Activated T-cell treated with anti-CD3 and anti-CD28 coated beads, Interleukin-2, amount 50 U/mL, for 1 hour (primary cell): Measurements from ENCODE around the gene ELN.
"Not testable (repeated sequence)": the region's sequence is repeated elsewhere in the genome, so short reads cannot be mapped to it uniquely, and the experiment has no call there.

Experiments
- DNase-seq: peaks from one replicate; pipeline ENCODE4 v3.0.0-alpha.2; 2020

The ELN gene

DNA sequence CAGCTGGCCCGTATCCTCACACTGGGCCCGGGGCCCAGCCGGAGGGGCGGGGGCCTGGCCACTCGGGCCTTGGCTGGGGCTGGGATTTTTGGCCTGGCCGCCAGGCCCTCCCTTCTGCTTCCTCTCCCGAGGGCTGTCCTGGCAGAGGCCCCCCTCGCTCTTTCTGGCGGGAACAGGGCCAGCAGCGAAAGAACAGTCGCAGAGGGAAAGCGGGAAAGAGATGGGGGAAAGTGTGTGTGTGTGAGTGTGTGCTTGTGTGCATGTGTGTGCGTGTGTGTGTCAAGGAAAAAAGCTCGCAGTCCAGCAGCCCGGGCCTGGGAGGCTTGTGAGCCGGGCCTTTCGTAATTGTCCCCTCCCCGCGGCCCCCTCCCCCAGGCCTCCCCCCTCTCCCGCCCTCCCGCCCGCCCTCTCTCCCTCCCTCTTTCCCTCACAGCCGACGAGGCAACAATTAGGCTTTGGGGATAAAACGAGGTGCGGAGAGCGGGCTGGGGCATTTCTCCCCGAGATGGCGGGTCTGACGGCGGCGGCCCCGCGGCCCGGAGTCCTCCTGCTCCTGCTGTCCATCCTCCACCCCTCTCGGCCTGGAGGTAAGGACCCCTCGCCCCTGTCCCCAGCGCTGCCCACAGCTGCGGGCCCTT, at the start of gene ELN:
TSS of gene ELN (plus strand) at position 491 of the 638 bp plus-strand sequence. CDS start at position 506, 15 bp downstream.
- no peak for DNase-seq

DNA sequence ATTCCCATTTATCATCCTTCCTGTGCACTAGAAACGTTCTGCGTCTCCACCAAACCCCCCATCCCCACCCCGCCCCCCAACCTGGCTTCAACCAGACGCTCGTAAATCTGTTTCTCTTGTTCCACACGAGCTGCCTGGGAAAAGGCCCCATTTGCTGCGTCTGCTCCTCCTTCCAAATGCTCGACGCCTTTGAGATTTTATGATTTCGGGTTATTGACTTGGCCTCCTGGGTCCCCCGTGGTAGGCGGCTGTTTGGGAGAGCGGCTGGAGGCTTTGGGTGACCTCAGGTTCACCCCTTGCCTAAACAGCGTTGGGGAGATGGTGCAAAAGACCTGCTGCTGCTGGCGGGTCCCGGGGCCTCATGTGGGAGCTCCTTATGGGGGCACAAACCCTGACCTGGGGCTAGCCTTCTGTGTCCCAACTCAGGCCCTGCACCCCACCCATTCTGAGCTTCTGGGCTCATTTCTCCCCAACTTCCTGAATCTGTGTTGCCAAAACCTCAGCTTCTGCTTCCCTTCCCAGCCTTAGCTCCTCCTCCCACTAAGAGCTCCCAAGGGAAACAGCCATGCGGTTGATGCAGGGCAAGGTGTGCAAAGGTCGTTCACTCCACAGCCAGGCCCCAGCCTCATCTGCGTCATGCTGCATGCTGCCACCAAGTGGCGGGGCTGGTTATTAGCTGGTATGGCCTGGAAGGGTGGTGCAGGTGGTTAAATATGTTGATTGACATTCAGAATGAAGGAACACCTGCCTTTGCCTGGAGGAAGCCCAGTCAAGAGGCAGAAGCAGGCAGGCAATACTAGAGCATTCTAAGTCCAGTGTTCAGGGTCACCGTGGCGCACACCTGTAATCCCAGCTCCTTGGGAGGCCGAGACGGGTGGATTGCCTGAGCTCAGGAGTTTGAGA, 49.1 kb upstream of the ELN start:
- DNase-seq = no peak

DNA sequence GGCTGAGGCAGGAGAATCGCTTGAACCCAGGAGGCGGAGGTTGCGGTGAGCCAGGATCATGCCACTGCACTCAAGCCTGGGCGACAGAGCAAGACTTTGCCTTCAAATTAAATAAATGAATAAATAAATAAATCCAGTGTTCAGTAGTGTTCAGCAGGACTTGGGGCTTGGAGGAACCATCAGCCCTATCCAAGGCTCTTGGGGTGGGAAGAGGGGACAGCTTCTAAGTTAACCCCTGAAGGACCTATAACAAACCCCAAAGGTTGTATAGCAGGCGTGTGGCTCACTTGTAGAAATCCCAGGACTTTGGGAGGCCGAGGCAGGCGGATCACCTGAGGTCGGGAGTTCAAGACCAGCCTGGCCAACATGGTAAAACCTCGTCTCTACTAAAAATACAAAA, 48.3 kb upstream of the ELN start:
- DNase-seq = not testable (repeated sequence)

DNA sequence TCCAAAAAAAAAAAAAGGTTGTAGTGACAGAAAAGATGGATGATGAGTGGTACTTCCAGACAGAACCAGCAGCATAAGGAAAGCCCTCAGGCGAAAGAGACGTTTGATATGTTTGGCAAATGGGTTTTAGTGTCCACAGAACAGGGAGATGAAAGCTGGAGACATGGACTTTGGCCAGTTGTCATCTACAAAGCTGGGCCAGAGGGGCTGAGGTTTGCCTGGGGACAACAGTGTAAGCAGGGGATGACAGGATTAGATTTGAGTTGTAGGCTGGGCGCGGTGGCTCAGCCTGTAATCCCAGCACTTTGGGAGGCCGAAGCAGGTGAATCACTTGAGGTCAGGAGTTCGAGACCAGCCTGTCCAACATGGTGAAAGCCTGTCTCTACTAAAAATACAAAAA, 47.8 kb upstream of the ELN start:
- DNase-seq = no peak

DNA sequence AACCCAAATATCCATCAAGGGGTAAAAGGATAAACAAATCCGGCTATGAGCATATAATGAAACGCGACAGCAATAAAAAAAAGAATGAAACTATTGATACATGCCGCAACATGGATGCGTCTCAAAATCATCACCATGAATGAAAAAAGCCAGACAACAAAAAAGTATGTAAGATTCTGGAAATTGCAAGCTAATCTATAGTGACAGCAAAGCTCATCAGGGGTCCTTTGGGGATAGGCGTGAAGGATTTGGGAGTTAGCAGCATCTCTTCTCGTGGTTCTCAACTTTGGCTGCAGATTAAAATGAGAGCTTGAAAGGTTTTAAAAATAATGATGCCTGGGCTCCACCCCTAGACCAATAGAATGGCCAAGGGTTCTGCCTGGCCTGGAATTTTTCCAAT, 46.0 kb upstream of the ELN start:
- DNase-seq = no peak

DNA sequence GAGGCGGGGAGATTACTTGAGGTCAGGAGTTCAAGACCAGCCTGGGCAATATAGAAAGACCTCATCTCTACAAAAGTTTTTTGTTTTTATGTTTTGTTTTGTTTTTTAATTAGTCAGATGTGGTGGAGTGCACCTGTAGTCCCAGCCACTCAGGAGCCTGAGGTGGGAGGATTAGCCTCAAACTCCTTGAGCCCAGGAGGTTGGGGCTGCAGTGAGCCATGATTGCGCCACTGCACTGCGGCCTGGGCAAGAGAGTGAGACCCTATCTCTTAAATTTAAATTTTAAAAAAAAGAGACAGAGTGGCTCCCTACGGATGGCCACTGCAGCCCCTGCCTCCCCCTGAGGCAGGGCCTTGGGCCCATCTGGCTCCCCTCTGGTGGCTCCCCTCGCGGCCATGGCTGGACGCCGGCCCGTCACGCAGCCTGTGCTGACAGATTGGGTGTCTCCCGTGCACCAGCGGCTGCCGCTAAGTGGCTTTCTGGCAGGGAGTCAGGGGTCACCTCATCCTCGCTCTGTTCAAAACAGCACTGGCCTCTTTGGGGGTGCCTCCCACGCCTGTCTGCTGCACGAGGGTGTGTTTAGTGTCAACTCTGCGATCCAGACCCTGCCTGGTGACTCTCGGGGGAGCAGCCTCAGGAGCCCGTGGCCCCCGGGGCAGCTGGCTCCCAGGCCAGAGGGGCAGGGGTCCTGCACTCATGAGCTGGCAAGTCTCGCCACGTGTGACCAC, 44.4 kb upstream of the ELN start:
- no peak for DNase-seq

DNA sequence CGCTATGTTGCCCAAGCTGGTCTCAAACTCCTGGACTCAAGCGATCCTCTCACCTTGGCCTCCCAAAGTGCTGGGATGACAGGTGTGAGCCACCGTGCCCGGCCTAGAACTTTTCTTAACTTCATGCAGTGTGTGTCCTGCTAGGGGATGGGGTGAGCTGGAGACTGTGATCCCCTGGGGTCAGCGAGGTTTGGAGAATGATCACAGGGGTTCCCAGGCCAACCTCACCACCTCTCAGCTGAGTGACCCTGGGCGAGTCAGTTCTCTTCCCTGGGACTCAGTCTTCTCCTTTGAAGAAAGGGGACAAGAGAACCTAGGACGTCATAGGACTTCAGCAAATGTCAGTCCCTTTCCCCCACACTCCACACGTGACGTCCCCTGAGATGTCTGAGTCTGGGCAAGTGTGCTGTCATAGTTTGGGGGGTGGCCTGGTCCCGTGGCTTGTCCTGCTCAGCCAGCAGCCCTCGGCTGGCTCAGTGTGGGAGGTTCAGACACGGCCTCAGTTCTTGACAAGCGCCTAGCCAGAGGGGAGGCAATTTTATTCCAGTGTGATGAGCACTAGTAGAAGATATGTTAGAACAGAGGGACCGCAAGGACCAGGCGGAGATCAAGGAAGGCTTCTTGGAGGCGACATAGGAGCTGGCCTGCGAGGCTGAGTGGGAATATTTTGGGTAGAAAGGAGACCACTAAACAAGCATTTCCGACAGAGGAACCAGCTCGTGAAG, 43.3 kb upstream of the ELN start:
- DNase-seq = no peak

DNA sequence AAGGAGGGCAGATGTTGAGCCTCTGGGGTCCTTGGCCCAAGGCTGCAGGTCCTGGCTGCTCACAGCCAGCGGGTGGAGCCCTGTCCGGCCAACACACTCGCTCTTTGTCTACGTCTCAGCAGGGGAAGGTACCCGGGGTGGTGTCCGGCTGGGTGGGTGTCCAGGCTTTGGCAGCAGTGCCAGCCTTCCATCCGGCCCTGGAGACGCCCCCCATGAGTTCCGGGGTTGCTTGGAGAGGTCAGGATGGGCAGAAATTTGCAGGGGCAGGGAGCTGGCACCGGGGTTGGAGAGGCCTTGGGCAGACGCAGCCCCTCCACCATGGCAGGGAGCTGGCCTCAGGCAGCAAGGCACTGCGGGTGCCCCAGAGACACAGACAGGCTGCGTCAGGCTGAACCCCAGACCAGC, 42.2 kb upstream of the ELN start:
- DNase-seq = no peak

DNA sequence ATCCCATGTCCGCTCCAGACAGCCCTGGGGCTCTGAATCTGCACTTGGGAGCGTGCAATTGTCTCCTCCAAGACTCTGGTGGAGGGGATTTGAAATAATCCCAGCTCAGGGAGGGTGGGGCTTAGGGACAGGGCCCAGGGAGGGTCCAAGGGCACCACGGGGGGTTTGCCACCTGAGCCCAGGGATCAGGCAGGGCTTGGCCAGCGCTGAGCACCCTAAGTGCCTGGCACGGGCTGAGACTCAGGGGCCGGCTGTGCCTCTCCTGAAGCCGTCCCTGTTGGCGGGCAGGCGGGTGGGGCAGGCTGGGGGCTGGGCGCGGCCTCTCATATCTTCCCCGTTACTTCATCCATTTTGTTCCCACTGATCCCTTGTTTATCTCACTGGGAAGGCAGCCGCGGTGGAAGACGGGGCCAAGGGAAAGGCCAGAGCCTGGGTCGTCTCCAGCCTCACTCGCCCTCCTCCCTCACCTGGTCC, 41.8 kb upstream of the ELN start:
- DNase-seq = no peak

DNA sequence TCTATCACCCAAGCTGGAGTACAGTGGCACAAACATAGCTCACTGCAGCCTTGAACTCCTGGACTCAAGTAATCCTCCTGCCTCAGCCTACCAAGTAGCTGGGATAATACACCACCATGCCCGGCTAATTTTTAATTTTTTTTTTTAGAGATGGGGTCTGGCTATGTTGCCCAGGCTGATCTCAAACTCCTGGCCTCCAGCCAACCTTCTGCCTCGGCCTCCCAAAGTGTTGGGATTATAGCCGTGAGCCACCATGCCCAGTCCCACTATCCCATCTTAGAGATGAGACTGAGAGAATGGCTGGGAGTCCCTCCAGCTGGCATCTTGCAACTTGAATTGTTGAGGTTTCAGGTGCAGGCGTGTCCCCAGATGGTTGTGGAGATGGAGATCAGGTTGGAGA, 40.7 kb upstream of the ELN start:
- no peak for DNase-seq

DNA sequence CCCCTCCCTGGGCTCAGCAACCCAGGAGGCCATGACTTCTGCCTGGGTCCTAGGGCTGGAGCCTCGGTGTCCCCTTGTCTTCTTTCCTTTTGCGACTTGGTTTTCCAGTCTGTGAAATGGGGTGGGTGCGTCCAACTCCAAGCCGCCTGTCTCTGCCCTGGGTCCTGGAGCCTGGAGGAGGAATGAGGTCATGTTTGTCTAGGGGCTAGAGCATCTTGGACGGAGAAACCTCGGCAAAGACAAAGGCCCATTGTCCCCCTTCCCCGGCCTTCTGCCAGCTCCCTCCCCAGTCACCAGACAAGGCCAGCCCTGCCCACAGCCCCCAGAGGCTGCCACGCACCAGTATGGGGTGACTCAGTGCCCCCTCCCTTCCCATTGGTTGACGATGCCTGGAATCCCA, 39.8 kb upstream of the ELN start:
- DNase-seq = no peak

DNA sequence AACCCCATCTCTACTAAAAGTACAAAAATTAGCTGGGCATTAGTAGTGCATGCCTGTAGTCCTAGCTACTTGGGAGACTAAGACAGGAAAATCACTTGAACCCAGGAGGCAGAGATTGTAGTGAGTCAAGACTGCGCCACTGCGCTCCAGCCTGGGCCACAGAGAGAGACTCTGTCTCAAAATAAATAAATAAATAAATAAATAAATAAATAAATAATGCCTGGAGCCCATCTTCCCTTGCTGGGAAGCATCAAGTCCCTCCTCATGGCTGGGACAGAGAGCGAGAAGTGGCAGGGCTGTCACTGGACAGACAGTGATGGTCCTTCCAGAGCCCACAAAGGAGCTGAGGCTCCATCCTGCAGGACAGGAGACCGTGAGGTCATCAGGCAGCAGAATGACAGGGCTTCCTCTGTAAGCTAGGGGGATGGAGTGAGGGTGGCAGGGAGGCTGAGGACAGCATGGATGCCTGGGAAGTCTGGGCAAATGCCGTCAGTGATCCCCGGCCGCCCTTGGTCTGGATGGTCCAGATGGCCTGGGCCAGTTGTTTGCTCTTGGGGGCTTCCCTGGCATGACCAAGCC, 36.4 kb upstream of the ELN start:
- no peak for DNase-seq

DNA sequence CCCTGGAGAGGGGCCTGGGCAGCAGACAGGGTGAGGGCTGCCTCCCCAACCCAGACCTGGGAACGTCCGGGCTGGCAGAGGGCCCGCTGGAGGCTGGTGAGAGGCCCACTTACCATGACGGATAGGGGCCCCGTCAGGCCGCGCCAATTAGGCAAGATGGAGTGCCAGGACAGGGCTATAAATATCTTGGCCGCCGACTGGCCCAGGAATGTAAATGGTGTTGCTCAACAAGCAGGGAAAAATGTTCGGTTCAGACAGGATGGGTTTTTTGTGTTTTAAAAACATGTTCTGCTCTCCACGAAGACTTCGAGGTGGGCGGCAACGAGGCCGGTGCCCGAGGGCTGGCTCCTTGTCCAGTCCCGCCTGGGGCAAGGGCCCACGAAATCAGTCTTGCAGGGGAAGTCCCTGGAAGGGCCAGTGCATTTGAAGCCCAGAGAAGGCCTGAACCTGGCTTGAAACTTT, 35.8 kb upstream of the ELN start:
- no peak for DNase-seq

DNA sequence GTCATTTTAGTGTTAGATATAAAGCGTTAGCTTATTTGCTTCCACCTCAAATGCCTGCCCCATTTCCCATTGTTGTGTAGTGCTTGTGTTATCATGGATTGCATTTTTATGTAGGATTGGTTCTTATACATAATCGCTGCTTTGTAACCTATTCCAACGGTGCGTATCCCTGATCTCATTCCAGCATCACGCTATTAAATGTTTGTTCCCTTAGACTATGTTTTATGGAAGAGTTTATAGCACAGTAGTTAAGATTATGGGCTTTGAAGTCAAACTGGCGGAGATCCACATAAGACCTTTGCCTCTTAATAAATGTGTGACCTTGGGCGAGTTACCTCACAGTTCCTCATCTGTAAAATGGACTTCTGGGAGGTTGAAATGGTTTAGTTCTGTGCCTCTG, 34.0 kb upstream of the ELN start:
- no peak for DNase-seq

DNA sequence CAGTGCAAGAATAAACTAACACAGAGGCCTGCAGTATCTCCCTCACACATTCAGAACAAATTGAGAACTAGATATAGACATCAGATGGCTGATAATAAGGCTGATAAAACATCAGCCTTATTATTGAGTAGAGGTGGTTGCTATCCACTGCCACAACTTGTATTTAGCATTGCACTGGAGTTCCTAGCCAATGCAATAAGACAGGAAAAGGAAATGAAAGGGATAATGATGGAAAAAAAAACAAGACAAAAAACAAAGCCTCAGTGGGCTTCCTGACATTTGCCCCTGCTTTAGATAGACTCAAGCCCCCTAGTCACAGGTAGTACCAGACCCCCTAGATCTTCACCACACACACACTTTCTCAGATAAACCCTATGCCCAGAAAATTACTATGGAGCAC, 33.2 kb upstream of the ELN start:
- no peak for DNase-seq

DNA sequence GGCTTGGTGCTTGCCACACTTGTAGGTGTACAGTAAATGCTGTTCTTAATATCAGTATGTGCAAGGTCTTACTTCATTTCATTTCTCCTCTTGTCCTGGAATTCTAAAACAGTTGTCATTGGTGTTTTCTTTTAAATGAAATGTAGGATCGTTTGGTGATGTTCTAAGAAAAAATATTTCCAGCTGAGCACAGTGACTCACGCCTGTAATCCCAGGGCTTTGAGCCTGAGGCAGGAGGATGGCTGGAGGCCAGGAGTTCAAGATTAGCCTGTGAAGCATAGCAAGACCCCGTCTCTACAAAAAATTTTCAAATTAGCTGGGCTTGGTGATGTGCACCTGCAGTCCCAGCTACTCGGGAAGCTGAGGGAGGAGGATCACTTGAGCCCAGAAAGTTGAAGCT, 32.6 kb upstream of the ELN start:
- DNase-seq = no peak

DNA sequence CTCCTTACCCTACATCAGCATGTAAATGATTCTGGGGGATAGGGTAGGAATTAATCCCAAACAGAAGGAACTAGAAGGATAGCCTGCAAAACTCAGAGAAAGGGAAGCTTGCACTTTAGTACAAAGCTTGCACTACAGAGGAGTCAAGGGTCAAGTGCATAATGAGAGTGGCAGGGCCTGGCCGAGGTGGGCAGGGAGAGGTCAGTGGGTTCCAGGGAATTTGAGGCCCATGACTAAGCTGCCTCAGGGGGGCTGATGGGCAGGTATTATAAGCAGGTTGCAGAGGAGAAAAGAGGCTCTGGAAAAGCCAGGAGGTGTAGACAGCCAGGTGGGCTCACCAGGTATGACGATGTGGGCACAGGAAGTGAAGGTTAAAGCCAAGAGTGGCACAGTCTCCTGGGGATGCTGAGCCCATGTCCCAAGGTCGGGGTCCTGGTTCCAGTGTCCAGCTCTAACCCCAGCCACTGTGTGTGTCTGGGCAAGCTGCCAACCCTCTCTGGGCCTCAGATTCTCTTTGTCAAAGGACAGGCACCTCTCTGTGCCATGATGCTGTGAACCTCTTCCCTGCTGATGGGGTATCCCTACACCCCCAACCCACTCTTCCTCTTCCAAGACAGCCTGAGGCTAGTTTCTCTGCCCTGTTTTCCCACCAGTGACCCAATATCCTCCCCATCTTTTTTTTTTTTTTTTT, 32.0 kb upstream of the ELN start:
- no peak for DNase-seq

DNA sequence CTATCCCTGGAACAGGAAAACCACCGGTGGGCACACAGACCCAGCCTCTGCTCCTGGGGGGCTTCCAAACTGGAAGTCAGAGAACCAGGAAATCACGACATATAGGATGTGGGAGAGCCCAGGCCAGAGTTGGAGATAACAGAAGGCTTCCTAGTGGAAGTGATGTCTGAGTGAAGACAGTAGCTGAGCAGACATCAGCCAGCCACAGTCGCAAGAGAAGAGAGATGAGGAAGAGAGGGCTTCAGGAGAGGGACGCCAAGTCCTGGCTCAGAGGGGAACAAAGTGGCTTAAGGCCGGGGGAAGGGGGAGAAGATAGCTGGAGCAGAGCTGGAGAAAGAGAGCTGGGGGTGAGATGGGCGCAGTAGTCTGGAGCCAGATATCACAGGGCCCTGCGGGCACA, 30.9 kb upstream of the ELN start:
- DNase-seq = no peak

DNA sequence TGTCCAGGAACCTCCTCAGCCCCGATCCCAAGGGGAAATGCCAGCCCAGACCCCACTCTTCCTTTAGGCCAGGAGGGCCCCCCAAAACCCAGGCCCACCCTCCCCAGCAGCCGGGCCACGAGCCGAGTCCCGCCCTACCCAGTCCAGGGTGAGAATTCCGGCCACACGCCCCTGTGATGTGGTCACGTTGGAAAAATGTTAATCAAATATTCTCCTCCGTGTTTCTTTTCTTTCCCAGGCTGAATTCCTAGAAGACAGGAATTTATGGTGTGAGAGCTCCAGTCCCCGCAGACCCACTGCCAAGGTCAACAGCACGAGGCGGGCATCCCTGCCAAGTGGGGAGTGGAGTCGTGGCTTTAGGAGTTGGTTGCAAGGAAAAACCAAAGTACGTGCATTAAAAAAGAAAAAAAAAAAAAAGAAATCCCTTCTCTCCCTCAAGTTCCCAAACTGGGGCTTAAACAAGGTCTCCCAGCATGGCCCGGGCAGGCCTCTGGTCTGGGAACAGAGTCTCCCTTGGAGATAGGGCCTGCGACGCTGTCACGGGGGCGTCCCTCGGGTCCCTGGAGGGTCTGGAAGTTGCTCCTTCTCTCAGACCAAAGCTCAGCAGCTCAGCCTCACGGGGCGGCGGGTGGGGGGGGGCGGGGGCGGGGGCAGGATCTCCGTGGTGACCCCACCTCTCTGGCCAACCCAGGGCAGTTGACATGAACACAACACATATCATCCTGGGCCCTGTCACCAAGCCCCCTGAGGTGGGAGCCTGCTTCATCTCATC, 28.1 kb upstream of the ELN start:
- DNase-seq = no peak

DNA sequence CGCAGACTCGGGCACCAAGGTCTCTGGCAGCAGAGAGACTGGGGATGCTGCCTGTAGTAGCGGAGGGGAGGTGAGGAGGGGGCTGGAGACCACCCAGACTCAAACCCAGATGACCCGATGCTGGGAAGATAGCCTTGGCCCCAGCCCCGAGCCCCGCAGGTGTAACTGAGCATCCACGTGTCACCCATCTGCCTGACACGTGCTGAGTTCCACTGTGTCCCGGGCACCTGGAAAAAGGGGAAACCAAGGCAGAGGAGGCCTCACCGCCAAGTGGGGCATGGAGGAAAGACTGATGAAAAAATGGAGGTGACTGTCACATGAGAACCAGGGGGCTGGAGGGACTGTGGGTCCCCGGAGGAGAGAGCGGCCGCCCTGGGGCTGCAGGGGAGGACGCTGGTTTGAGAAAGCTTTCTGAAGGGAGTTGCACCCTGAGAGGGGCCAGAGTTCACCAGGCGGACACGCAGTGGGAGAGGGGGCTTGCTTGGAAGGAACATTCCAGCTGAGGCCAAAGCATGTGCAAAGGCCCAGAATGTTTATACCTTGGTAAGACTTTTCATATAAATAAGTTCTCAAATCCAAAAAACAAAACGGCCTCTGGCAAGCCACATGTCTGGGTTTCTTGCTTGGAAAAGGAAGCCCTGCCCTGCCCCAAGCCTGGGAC, 27.4 kb upstream of the ELN start:
- DNase-seq = no peak

DNA sequence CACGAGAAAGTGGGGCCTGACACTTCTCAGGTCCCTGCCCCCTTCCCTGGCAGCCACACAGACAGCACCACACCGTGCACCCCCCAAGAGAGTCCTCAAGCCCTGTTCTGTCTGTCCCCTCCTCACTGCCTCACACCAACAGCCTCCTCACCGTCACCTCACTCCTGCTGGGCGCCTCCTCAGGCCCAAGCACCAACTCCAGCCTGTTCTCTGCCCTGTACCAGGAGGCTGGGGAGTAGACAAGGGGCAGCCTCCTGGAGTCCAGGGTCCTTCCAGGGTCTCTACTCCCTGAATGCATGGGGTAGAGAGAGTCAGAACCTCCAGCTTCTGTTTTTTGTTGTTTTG, 26.9 kb upstream of the ELN start:
- DNase-seq = no peak
